Measurements from ENCODE around the gene TAF11L3. TPM values are rescaled to one million over a fixed set of nuclear protein-coding genes. Genes with fewer than 3 reads are reported as not detected.
"Not testable (repeated sequence)": the region's sequence is repeated elsewhere in the genome, so short reads cannot be mapped to it uniquely, and the experiment has no call there.

Gene TAF11L3
- polyA plus RNA-seq (2012; ENCODE audit: insufficient read length, low read depth): not detected

DNA sequence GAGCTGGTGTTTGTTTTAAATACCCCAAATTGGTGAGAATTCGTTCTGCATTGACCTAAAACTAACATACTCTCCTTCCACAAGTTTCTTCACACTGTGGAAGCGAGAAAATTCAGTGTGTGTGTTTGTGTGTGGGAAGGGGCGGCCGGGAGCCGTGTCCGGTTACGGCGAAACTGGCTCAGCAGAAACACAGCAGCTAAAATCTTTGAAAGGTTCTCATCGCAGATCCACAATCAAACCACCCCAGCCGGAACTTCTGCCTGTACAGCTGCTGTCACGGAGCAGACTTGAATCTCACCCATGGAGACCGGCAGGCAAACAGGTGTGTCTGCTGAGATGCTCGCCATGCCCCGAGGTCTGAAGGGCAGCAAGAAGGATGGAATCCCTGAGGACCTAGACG is at the start of gene TAF11L3:
Gene TAF11L3, plus strand, starts transcription at position 301 of the 400 bp plus-strand sequence.
- not testable (repeated sequence) for TF ChIP-seq TAF1 (IDR thresholded peaks at IDR 0.05; ENCODE audit: borderline replicate concordance, insufficient read depth, low read length); POLR2AphosphoS5 (IDR thresholded peaks at IDR 0.05; ENCODE audit: low read depth, low read length); SIN3A (IDR thresholded peaks at IDR 0.05; ENCODE audit: borderline replicate concordance, insufficient read depth, low read length)

DNA sequence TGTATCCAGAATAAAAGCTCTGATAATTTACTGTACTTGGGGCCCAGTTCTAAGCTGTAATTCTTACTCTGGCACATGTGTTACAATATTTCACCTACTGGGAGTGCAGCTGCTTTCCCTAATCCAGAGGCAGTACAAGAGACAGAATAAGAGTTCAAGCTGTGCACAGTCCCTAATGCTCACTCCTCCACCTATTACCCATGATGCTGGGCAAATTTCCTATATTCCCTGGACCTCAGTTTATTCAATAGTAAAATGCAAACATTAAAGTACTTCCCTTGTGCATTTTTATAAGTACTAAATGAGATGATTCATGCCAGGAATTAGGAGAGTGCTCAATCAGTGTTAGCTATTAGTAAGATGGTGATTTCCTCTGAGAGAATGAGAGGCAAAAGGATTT is 48.1 kb upstream of the TAF11L3 start:
- TF ChIP-seq SIN3A (IDR thresholded peaks at IDR 0.05; ENCODE audit: borderline replicate concordance, insufficient read depth, low read length): no peak
- TF ChIP-seq TAF1 (IDR thresholded peaks at IDR 0.05; ENCODE audit: borderline replicate concordance, insufficient read depth, low read length): no peak
- TF ChIP-seq POLR2AphosphoS5 (IDR thresholded peaks at IDR 0.05; ENCODE audit: low read depth, low read length): no peak
- TF ChIP-seq, protein P1, sequence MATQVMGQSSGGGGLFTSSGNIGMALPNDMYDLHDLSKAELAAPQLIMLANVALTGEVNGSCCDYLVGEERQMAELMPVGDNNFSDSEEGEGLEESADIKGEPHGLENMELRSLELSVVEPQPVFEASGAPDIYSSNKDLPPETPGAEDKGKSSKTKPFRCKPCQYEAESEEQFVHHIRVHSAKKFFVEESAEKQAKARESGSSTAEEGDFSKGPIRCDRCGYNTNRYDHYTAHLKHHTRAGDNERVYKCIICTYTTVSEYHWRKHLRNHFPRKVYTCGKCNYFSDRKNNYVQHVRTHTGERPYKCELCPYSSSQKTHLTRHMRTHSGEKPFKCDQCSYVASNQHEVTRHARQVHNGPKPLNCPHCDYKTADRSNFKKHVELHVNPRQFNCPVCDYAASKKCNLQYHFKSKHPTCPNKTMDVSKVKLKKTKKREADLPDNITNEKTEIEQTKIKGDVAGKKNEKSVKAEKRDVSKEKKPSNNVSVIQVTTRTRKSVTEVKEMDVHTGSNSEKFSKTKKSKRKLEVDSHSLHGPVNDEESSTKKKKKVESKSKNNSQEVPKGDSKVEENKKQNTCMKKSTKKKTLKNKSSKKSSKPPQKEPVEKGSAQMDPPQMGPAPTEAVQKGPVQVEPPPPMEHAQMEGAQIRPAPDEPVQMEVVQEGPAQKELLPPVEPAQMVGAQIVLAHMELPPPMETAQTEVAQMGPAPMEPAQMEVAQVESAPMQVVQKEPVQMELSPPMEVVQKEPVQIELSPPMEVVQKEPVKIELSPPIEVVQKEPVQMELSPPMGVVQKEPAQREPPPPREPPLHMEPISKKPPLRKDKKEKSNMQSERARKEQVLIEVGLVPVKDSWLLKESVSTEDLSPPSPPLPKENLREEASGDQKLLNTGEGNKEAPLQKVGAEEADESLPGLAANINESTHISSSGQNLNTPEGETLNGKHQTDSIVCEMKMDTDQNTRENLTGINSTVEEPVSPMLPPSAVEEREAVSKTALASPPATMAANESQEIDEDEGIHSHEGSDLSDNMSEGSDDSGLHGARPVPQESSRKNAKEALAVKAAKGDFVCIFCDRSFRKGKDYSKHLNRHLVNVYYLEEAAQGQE (IDR thresholded peaks at IDR 0.05; ENCODE audit: insufficient read depth in 1 of 2, low read depth in 2 of 2, low read length in 2 of 2): no peak
- TF ChIP-seq FOXP2 (optimal IDR thresholded peaks at IDR 0.05; ENCODE audit: borderline replicate concordance, extremely low read depth, extremely low read length, insufficient read depth): no peak

DNA sequence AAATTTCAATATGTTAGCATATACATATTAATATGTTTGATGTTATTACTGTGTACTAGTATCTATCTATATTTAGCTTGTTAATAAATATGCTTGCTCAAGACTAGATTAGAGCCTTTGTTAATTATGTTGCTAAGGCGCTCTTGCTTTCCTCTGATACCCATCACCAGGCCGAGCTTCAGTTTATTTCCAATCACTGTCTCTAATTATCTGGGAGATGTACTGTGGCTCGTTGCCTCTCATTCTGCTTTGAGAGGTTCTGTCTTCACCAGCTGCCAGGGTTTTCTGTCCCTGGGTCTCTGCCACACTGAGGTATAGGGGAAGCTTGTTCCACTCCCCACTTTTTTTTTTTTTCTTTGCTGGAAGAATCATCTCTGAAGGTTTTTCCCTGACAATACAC is 41.1 kb upstream of the TAF11L3 start:
- TF ChIP-seq FOXP2 (optimal IDR thresholded peaks at IDR 0.05; ENCODE audit: borderline replicate concordance, extremely low read depth, extremely low read length, insufficient read depth): no peak
- TF ChIP-seq TAF1 (IDR thresholded peaks at IDR 0.05; ENCODE audit: borderline replicate concordance, insufficient read depth, low read length): no peak
- no peak for TF ChIP-seq POLR2AphosphoS5 (IDR thresholded peaks at IDR 0.05; ENCODE audit: low read depth, low read length)
- TF ChIP-seq, protein P1 (IDR thresholded peaks at IDR 0.05; ENCODE audit: insufficient read depth in 1 of 2, low read depth in 2 of 2, low read length in 2 of 2): no peak
- no peak for TF ChIP-seq SIN3A (IDR thresholded peaks at IDR 0.05; ENCODE audit: borderline replicate concordance, insufficient read depth, low read length)

DNA sequence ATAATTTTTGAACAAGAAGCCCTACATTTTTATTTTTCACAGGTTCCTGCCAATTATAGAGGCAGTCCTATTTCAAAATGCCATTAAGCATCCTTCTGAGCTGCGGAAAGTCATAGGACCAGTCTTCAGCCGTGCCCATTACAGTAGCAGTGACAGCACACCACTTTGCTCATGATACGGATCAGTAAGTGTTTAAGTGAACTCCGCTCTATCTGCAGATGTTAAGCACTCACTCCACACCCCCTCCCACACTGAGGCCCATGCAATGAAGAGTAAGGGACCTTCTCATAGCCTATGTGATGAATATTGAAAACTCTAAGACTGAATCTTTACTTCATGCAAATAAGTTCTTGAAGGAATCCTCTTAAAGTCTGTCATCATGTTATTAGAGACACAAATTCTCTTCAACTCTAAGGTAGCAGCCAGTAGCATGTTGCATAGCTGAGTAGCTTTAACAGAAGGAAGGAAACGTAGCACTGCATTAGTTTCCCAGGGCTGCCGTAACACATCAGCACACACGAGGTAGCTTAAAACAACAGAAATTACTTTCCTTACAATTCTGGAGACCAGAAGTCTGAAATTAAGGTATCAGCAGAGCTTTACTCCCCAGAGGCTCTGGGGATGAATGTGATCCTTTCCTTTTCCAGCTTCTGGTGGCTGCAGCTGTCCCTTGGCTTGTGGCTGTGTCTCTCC is 40.4 kb upstream of the TAF11L3 start:
- no peak for TF ChIP-seq POLR2AphosphoS5 (IDR thresholded peaks at IDR 0.05; ENCODE audit: low read depth, low read length)
- TF ChIP-seq FOXP2 (optimal IDR thresholded peaks at IDR 0.05; ENCODE audit: borderline replicate concordance, extremely low read depth, extremely low read length, insufficient read depth): no peak
- no peak for TF ChIP-seq SIN3A (IDR thresholded peaks at IDR 0.05; ENCODE audit: borderline replicate concordance, insufficient read depth, low read length)
- TF ChIP-seq, protein P1 (IDR thresholded peaks at IDR 0.05; ENCODE audit: insufficient read depth in 1 of 2, low read depth in 2 of 2, low read length in 2 of 2): no peak
- TF ChIP-seq TAF1 (IDR thresholded peaks at IDR 0.05; ENCODE audit: borderline replicate concordance, insufficient read depth, low read length): no peak

DNA sequence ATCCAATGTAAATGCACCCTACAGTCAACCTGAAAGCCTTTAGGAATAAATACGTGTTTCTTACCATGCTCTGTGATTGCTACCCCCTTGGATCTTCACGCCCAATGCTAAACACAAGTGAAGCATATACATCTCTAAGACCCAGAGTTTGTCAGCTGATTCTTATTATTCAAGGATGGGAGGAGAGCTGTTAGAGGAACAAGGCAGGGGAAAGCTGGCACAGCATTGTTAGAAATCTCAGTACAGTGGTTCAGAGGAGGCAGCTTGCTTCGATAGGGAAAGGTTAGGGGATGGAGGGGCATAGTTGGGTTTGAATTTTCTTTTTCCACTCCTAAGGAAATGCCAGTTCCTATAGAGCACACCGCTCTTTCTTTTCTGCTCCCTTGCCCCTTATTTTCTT is 36.8 kb upstream of the TAF11L3 start:
- TF ChIP-seq TAF1 (IDR thresholded peaks at IDR 0.05; ENCODE audit: borderline replicate concordance, insufficient read depth, low read length) (no peak), SIN3A (IDR thresholded peaks at IDR 0.05; ENCODE audit: borderline replicate concordance, insufficient read depth, low read length) (no peak), POLR2AphosphoS5 (IDR thresholded peaks at IDR 0.05; ENCODE audit: low read depth, low read length) (no peak), FOXP2 (optimal IDR thresholded peaks at IDR 0.05; ENCODE audit: borderline replicate concordance, extremely low read depth, extremely low read length, insufficient read depth) (no peak)
- TF ChIP-seq, protein P1 (IDR thresholded peaks at IDR 0.05; ENCODE audit: insufficient read depth in 1 of 2, low read depth in 2 of 2, low read length in 2 of 2): no peak
